K562 (cell line): ENCODE data around the gene BICD1. TPM values are rescaled to one million over a fixed set of nuclear protein-coding genes. Genes with fewer than 3 reads are reported as not detected.

Source experiments
- ATAC-seq: fragments of 200-7000 bp; cut with Tn5 transposase; 3 replicates; pipeline ENCODE4 v1.9.1; 2020; ENCODE audit warnings: moderate library complexity
- BruUV-seq: library from RNA; stranded (reverse); fragments of 400-500 nt; replicated peaks from 2 replicates; lab custom pipeline; 2021; lab: Mats Ljungman, UMichigan
- CTCF ChIA-PET: fragments of 300-600 bp; formaldehyde crosslinking; extraction: SDS; loops from one replicate; lab custom pipeline; 2021; ENCODE audit warnings: low intra/inter-chr PET ratio; lab: Yijun Ruan, JAX
- POLR2A ChIA-PET: fragments of 300-600, 350-650 bp; sonication (Branson Sonifier 250); formaldehyde crosslinking; extraction: SDS; loops from one replicate; lab custom pipeline; 2021; ENCODE audit warnings: antibody characterized with exemption, inconsistent platforms; lab: Yijun Ruan, JAX
- DNase-seq, 4 experiments: peaks; one replicate each; pipeline versions ENCODE4 v3.0.0 to v3.0.0-alpha.2; 2011 to 2018; ENCODE audit warnings: low spot score in 3 of 4, mixed read lengths in 3 of 4; ENCODE audit errors: extremely low read depth in 1 of 4
- FAIRE-seq: peaks from 2 replicates; lab custom pipeline; 2011; peaks lifted over from hg19 to GRCh38; lab: Jason Lieb, UNC
- H2AFZ ChIP-seq: 2 replicates; pipeline ENCODE4 v1.6.0; 2011; ENCODE audit warnings: low read depth, low read length, control low read depth, inconsistent platforms
- H3K27ac ChIP-seq: fragments of 200-600 bp; 3 replicates; pipeline ENCODE4 v1.8.0; 2011; ENCODE audit warnings: low read depth, mild to moderate bottlenecking, control low read depth, inconsistent platforms, low read length, moderate library complexity, mixed read lengths; ENCODE audit errors: extremely low read depth
- H3K27me3 ChIP-seq, 2 experiments: fragments of 300-600 bp in 1 of 2; 2 replicates in 1 of 2; 3 replicates in 1 of 2; pipeline versions ENCODE4 v1.6.0 to v1.8.0; 2011; ENCODE audit warnings: inconsistent platforms in 2 of 2, low read length in 2 of 2, mild to moderate bottlenecking in 1 of 2, mixed read lengths in 1 of 2, moderate library complexity in 1 of 2; ENCODE audit not compliant: control insufficient read depth in 2 of 2, insufficient read depth in 2 of 2
- H3K36me3 ChIP-seq: fragments of 300-600 bp; 3 replicates; pipeline ENCODE4 v1.8.0; 2011; ENCODE audit warnings: mild to moderate bottlenecking, low read length, inconsistent platforms; ENCODE audit not compliant: control insufficient read depth, insufficient read depth
- H3K4me1 ChIP-seq, 2 experiments: fragments of 200-600 bp in 1 of 2; replicated peaks in 1 of 2; 2 replicates in 1 of 2; 3 replicates in 1 of 2; pipeline versions ENCODE4 v1.5.1 to v1.8.0; 2011; ENCODE audit warnings: inconsistent platforms in 2 of 2, low read length in 2 of 2, mild to moderate bottlenecking in 1 of 2, mixed read lengths in 1 of 2, moderate library complexity in 1 of 2; ENCODE audit not compliant: control insufficient read depth in 2 of 2, insufficient read depth in 2 of 2
- H3K4me2 ChIP-seq: 2 replicates; pipeline ENCODE4 v1.6.1; 2011; ENCODE audit warnings: low read length, control low read depth, inconsistent platforms, mixed read lengths; ENCODE audit not compliant: insufficient read depth
- H3K4me3 ChIP-seq: fragments of 200-600 bp; sonication (generic), shearing (Covaris generic); 2 replicates; pipeline ENCODE4 v1.5.1; 2016; ENCODE audit warnings: control low read depth, inconsistent platforms
- H3K79me2 ChIP-seq: fragments of 200-600 bp; 3 replicates; pipeline ENCODE4 v1.8.0; 2011; ENCODE audit warnings: low read length, inconsistent platforms; ENCODE audit not compliant: control insufficient read depth, insufficient read depth
- H3K9ac ChIP-seq, 2 experiments: 2 replicates each; pipeline versions ENCODE4 v1.6.0 to v1.6.1; 2011; ENCODE audit warnings: low read depth in 2 of 2, low read length in 2 of 2, control low read depth in 1 of 2, inconsistent platforms in 1 of 2, mild to moderate bottlenecking in 1 of 2, mixed read lengths in 1 of 2; ENCODE audit not compliant: insufficient read depth in 1 of 2
- H3K9me1 ChIP-seq: one replicate; pipeline ENCODE4 v1.6.0; 2011; ENCODE audit warnings: inconsistent platforms, mild to moderate bottlenecking, low read length, moderate library complexity; ENCODE audit not compliant: control insufficient read depth, insufficient read depth
- H3K9me3 ChIP-seq: replicated peaks from 2 replicates; pipeline ENCODE4 v1.5.1; 2011; ENCODE audit warnings: low read depth, low read length, inconsistent platforms; ENCODE audit not compliant: control insufficient read depth, insufficient read depth
- H4K20me1 ChIP-seq: replicated peaks from 2 replicates; pipeline ENCODE4 v1.6.1; 2011; ENCODE audit warnings: low read length, inconsistent platforms, mixed read lengths; ENCODE audit not compliant: control insufficient read depth, insufficient read depth
- BCOR ChIP-seq: fragments of 450-650 bp; IDR thresholded peaks from 2 replicates; pipeline ENCODE4 v1.6.1; 2016
- CTCFL ChIP-seq: IDR thresholded peaks from 2 replicates; pipeline ENCODE4 v1.6.1; 2011; ENCODE audit warnings: borderline replicate concordance, low read depth, mild to moderate bottlenecking, moderate library complexity, low read length; ENCODE audit not compliant: insufficient read depth, poor library complexity, severe bottlenecking
- ELF1 ChIP-seq: fragments of 200-800 bp; sonication (Bioruptor generic); IDR thresholded peaks from 2 replicates; pipeline ENCODE4 v1.6.1; 2016; ENCODE audit warnings: missing genetic modification characterization, missing compliant biosample characterization
- HDAC1 ChIP-seq, 2 experiments: fragments of 450-650 bp; IDR thresholded peaks; 2 replicates each; pipeline ENCODE4 v1.6.1; 2016 to 2017; ENCODE audit warnings: inconsistent platforms in 1 of 2, mild to moderate bottlenecking in 1 of 2, moderate library complexity in 1 of 2
- HSF4 ChIP-seq: fragments of 250-450 bp; sonication (Bioruptor Pico); IDR thresholded peaks from 2 replicates; pipeline ENCODE4 v2.1.2; 2022; ENCODE audit warnings: mild to moderate bottlenecking, moderate library complexity, borderline replicate concordance
- MLX ChIP-seq, 2 experiments: fragments of 450-650 bp in 1 of 2; sonication (generic) in 1 of 2; formaldehyde crosslinking; conservative IDR thresholded peaks; 2 replicates each; pipeline versions ENCODE4 v1.4.0 to v1.8.1; 2020 to 2022; ENCODE audit warnings: mild to moderate bottlenecking in 1 of 2, missing genetic modification reagents in 1 of 2
- PCBP2 ChIP-seq: fragments of 200-400 bp; formaldehyde crosslinking; IDR thresholded peaks from 2 replicates; pipeline ENCODE4 v1.6.1; 2018; ENCODE audit warnings: low read length, low read depth, mild to moderate bottlenecking, moderate library complexity; ENCODE audit not compliant: poor library complexity, severe bottlenecking
- RBM17 ChIP-seq: fragments of 200-400 bp; formaldehyde crosslinking; IDR thresholded peaks from 2 replicates; pipeline ENCODE4 v1.6.1; 2017; ENCODE audit warnings: low read depth, mild to moderate bottlenecking, low read length, borderline replicate concordance
- ZC3H11A ChIP-seq: IDR thresholded peaks from 2 replicates; pipeline ENCODE4 v1.6.1; 2012; ENCODE audit warnings: low read depth, low read length, improper control_type of control experiment
- ZNF23 ChIP-seq: fragments of 250-450 bp; sonication (Bioruptor Pico); IDR thresholded peaks from 2 replicates; pipeline ENCODE4 v1.4.0; 2020; ENCODE audit warnings: mild to moderate bottlenecking
- ZNF655 ChIP-seq: fragments of 250-450 bp; sonication (Bioruptor Pico); IDR thresholded peaks from 2 replicates; pipeline ENCODE4 v1.5.0; 2021
- WGBS: fragments of 100-300 bp; shearing (Covaris generic); methylation state at CpG from one replicate; pipeline ENCODE4 v1.1.6; 2016; ENCODE audit warnings: low coverage, mixed read lengths; ENCODE audit not compliant: insufficient coverage; ENCODE audit errors: missing lambda C conversion rate; 5-methylcytosine and 5-hydroxymethylcytosine counted together
- in situ Hi-C: fragments of 300-500 bp; cut with MboI; formaldehyde crosslinking; loops from 4 replicates; pipeline ENCODE4 v1.15.0; 2018; ENCODE audit warnings: inconsistent platforms, mixed read lengths
- intact Hi-C: fragments of 100-400 bp; cut with micrococcal nuclease; formaldehyde crosslinking; loops from 2 replicates; pipeline ENCODE4 v1.14.2; 2022
- polyA plus RNA-seq, 8 experiments: library from polyadenylated mRNA; depleted of rRNA in 4 of 8; stranded (reverse) in 5 of 8; unstranded in 3 of 8; fragments of >200 nt; fragmentation: Nextera tagmentation in 2 of 8; fragmentation: Illumina TruSeq in 1 of 8; extraction: Ambion mirVana in 2 of 8; extraction: Trizol in 1 of 8; gene quantifications; 2 replicates each; pipeline versions ENCODE4 v1.2.1 to v1.2.3, GENCODE V29; 2011 to 2014; ENCODE audit warnings: inconsistent platforms in 1 of 8, missing spikeins in 1 of 8
- total RNA-seq, 7 experiments: library from RNA; depleted of rRNA in 6 of 7; stranded (reverse); fragments of >200 nt in 6 of 7; fragmentation: Illumina TruSeq in 2 of 7; extraction: Trizol in 2 of 7; gene quantifications; 2 replicates each; pipeline versions ENCODE4 v1.2.1 to v1.2.3, GENCODE V29; 2011 to 2021; ENCODE audit warnings: low replicate concordance in 1 of 7

BICD1 gene
- total and polyA plus RNA-seq, 9 of the 15 experiments (the other 6 are each of a cell fraction or from before 2014, with no cell fraction given), result 3.5 to 21.1 (median 12.5) TPM

GRCh38 chr12:32298917-32299316 is 192.3 kb downstream of the BICD1 start:
- POLR2A ChIA-PET, result no interaction called here
- ATAC-seq, result no peak
- in situ Hi-C loops (loop anchor here (5.0 kb wide), 1 partner anchor 232 kb away; no protein-coding TSS in a partner anchor), intact Hi-C loops (no loop called here)
- FAIRE-seq, result no peak
- H3K9me3 ChIP-seq, result no peaks in the 10 kb centered on the region
- no peaks in the 10 kb centered on the region for H3K4me1 ChIP-seq
- H3K9ac ChIP-seq, result no peak overlapping the region
- H3K27ac ChIP-seq, result no peak overlapping the region
- BruUV-seq, result no TSS peak
- TF ChIP-seq ZC3H11A, result no peak
- TF ChIP-seq MLX (CRISPR knock-in tag; conservative IDR thresholded peaks at IDR 0.05), result no peak
- no peak for TF ChIP-seq ELF1 (tag)
- no peak for TF ChIP-seq BCOR
- TF ChIP-seq CTCFL, result no peak
- TF ChIP-seq HSF4 (CRISPR knock-in tag), result no peak
- no peak for TF ChIP-seq HDAC1 (IDR thresholded peaks at IDR 0.05)
- TF ChIP-seq ZNF655, result no peak
- TF ChIP-seq PCBP2, result no peak
- TF ChIP-seq ZNF23, result no peak
- TF ChIP-seq RBM17, result no peak
- H4K20me1 ChIP-seq, result no peaks in the 10 kb centered on the region
- H2AFZ ChIP-seq, result no peak overlapping the region
- H3K4me3 ChIP-seq, result no peak overlapping the region
- CTCF ChIA-PET, result no interaction called here
- no peak for DNase-seq
- 59% methylated on average over 3 of the region's 3 CpGs for WGBS
- H3K27me3 ChIP-seq, result no peaks in the 10 kb centered on the region
- H3K4me2 ChIP-seq, result no peak overlapping the region
- H3K36me3 ChIP-seq, result no peaks in the 10 kb centered on the region
- H3K9me1 ChIP-seq, result no peaks in the 10 kb centered on the region
- no peaks in the 10 kb centered on the region for H3K79me2 ChIP-seq
